B cell (primary cell): ENCODE measurements around the gene KHK.

Experiments used
- CTCF ChIP-seq: fragments of 200-600 bp; IDR thresholded peaks from one replicate; pipeline ENCODE4 v1.8.0; 2022; ENCODE audit warnings: antibody characterized with exemption, mild to moderate bottlenecking
- EZH2 ChIP-seq: IDR thresholded peaks from 2 replicates; pipeline ENCODE4 v1.6.1; 2012; ENCODE audit warnings: borderline replicate concordance, low read depth, mild to moderate bottlenecking, moderate library complexity, low read length; ENCODE audit not compliant: insufficient read depth, poor library complexity, severe bottlenecking

- TF ChIP-seq CTCF: no peak
- no peak for TF ChIP-seq EZH2
Observed at GRCh38 chr2:27078267-27079194, 8.0 kb upstream of the KHK start, which contains the start of gene EMILIN1.
